Measurements from ENCODE around the gene CLDN6. TPM values are rescaled to one million over a fixed set of nuclear protein-coding genes. Genes with fewer than 3 reads are reported as not detected.

The CLDN6 gene
- total and polyA plus RNA-seq, 2 of the 13 experiments (the other 11 are each of a cell fraction or from before 2014, with no cell fraction given) = 5.9 to 7.6 TPM

GRCh38 chr16:2969545-2970521 is 48.1 kb downstream of the CLDN6 start (continued):
- TF ChIP-seq KDM2A (CRISPR knock-in tag; IDR thresholded peaks at IDR 0.05; ENCODE audit: borderline replicate concordance, low read depth) (peak; percentile 87; the same call in 1 of the 2 replicates), STAG1 (CRISPR knock-in tag; IDR thresholded peaks at IDR 0.05) (peak; percentile 28), HDAC2 (CRISPR knock-in tag; IDR thresholded peaks at IDR 0.05) (peak; percentile 63), MXD3 (CRISPR knock-in tag; IDR thresholded peaks at IDR 0.05) (peak; percentile 52), PHF8 (CRISPR knock-in tag; IDR thresholded peaks at IDR 0.05) (peak; percentile 50), XRCC5 (optimal IDR thresholded peaks at IDR 0.05; ENCODE audit: low read length) (peak; percentile 60), TFDP2 (CRISPR knock-in tag; IDR thresholded peaks at IDR 0.05) (0 out of 2 replicates have a peak, but pooled peaks have one; percentile 42), HNF4A (CRISPR knock-in tag; IDR thresholded peaks at IDR 0.05) (peak; percentile 6; the same call in 1 of the 2 replicates), ZNF329 (CRISPR knock-in tag; IDR thresholded peaks at IDR 0.05; ENCODE audit: low read depth) (0 out of 2 replicates have a peak, but pooled peaks have one; percentile 36), HMGXB4 (CRISPR knock-in tag; IDR thresholded peaks at IDR 0.05; ENCODE audit: borderline replicate concordance in 1 of 2, low read depth in 1 of 2) (peak; percentile 86 to 90), ARNT2 (CRISPR knock-in tag; IDR thresholded peaks at IDR 0.05; ENCODE audit: low read depth) (no peak), POLR2AphosphoS5 (IDR thresholded peaks at IDR 0.05; ENCODE audit: low read depth, low read length) (peak; percentile 31; the same call in 1 of the 2 replicates), MED13 (CRISPR knock-in tag; IDR thresholded peaks at IDR 0.05) (peak; percentile 76; the same call in 1 of the 2 replicates), ZBTB14 (CRISPR knock-in tag; IDR thresholded peaks at IDR 0.05) (peak; percentile 34; the same call in 1 of the 2 replicates), MEIS2 (CRISPR knock-in tag; IDR thresholded peaks at IDR 0.05) (0 out of 2 replicates have a peak, but pooled peaks have one; percentile 29), HNRNPK (IDR thresholded peaks at IDR 0.05; ENCODE audit: low read depth, low read length, poor library complexity, severe bottlenecking) (peak; percentile 52), ZNF274 (CRISPR knock-in tag; IDR thresholded peaks at IDR 0.05) (peak; percentile 42; the same call in 1 of the 2 replicates), ZNF614 (CRISPR knock-in tag; IDR thresholded peaks at IDR 0.05; ENCODE audit: borderline replicate concordance) (peak; percentile 79; the same call in 1 of the 2 replicates), PATZ1 (CRISPR knock-in tag; IDR thresholded peaks at IDR 0.05) (peak; percentile 91)
